Activated CD8-positive, alpha-beta memory T cell treated with anti-CD3 and anti-CD28 coated beads for 36 hours (primary cell): ENCODE measurements around the gene PER2. TPM values are rescaled to one million over a fixed set of nuclear protein-coding genes. Genes with fewer than 3 reads are reported as not detected.

Source experiments
- CTCF ChIA-PET: fragments of 350-600 bp; sonication (Branson Sonifier 250); formaldehyde crosslinking; loops from one replicate; lab custom pipeline; 2021; ENCODE audit warnings: antibody characterized with exemption; lab: Charles Lee
- POLR2A ChIA-PET: fragments of 350-600 bp; sonication (Branson Sonifier 250); formaldehyde crosslinking; loops from one replicate; lab custom pipeline; 2021; ENCODE audit warnings: antibody characterized with exemption; lab: Charles Lee
- total RNA-seq, 2 experiments: library from RNA; stranded (reverse); gene quantifications; one replicate each; pipeline ENCODE4 v1.2.3, GENCODE V29; 2021

PER2 gene
- total RNA-seq, 2 experiments from 2014 or later, result 12.6 to 14.0 TPM

GRCh38 chr2:238257786-238258700, 30.4 kb downstream of the PER2 start:
- ChIA-PET CTCF (no interaction called here), POLR2A (no interaction called here)

- ChIA-PET POLR2A (no interaction called here), CTCF (interaction anchor here (0.6 to 1.0 kb wide), 2 partner anchors 71 to 338 kb away, joined by 3 read pairs; no protein-coding TSS in a partner anchor)
Measured at GRCh38 chr2:238256594-238257104, 31.8 kb downstream of the PER2 start.

GRCh38 chr2:238256111-238256510, 32.3 kb downstream of the PER2 start:
- ChIA-PET CTCF (interaction anchor here (0.6 kb wide), 1 partner anchor 337 kb away, joined by 3 read pairs; no protein-coding TSS in a partner anchor), POLR2A (no interaction called here)

GRCh38 chr2:238255636-238256035, 32.8 kb downstream of the PER2 start:
- POLR2A ChIA-PET, result no interaction called here
- CTCF ChIA-PET, result interaction anchor here (1.1 kb wide), 1 partner anchor 29 kb away, joined by 4 read pairs; no protein-coding TSS in a partner anchor

- ChIA-PET POLR2A (no interaction called here), CTCF (interaction anchor here (0.8 to 1.1 kb wide), 2 partner anchors 29 to 86 kb away, joined by 3 to 4 read pairs; no protein-coding TSS in a partner anchor)
Measured at GRCh38 chr2:238255151-238255551, 33.3 kb downstream of the PER2 start.

- POLR2A ChIA-PET, result no interaction called here
- CTCF ChIA-PET, result interaction anchor here (0.8 to 1.6 kb wide), 3 partner anchors 9 to 87 kb away, joined by 3 to 5 read pairs (median 3); no protein-coding TSS in a partner anchor
Measured at GRCh38 chr2:238254095-238254723, 34.2 kb downstream of the PER2 start.

GRCh38 chr2:238252766-238253630, 35.4 kb downstream of the PER2 start:
- CTCF ChIA-PET, result interaction anchor here (0.8 to 1.6 kb wide), 2 partner anchors 10 to 12 kb away, joined by 3 to 5 read pairs; no protein-coding TSS in a partner anchor
- POLR2A ChIA-PET, result no interaction called here

- CTCF ChIA-PET, result no interaction called here
- POLR2A ChIA-PET, result no interaction called here
Measured at GRCh38 chr2:238251986-238252385, 36.4 kb downstream of the PER2 start.

GRCh38 chr2:238251331-238251730, 37.1 kb downstream of the PER2 start:
- POLR2A ChIA-PET, result no interaction called here
- CTCF ChIA-PET, result no interaction called here

GRCh38 chr2:238250896-238251295, 37.5 kb downstream of the PER2 start:
- CTCF ChIA-PET, result no interaction called here

GRCh38 chr2:238247841-238248453, 40.5 kb downstream of the PER2 start:
- CTCF ChIA-PET, result no interaction called here
- POLR2A ChIA-PET, result no interaction called here

More at GRCh38 chr2:238250896-238251295, 37.5 kb downstream of the PER2 start:
- POLR2A ChIA-PET, result no interaction called here

GRCh38 chr2:238247002-238247822, 41.2 kb downstream of the PER2 start:
- POLR2A ChIA-PET, result no interaction called here

GRCh38 chr2:238244151-238244550, 44.3 kb downstream of the PER2 start:
- POLR2A ChIA-PET, result no interaction called here
- CTCF ChIA-PET, result interaction anchor here (1.0 kb wide), 1 partner anchor 20 kb away, joined by 3 read pairs; no protein-coding TSS in a partner anchor

More at GRCh38 chr2:238247002-238247822, 41.2 kb downstream of the PER2 start:
- CTCF ChIA-PET, result interaction anchor here (1.0 kb wide), 1 partner anchor 16 kb away, joined by 3 read pairs; no protein-coding TSS in a partner anchor

- ChIA-PET POLR2A (no interaction called here), CTCF (interaction anchor here (1.0 kb wide), 1 partner anchor 21 kb away, joined by 3 read pairs; no protein-coding TSS in a partner anchor)
Measured at GRCh38 chr2:238243496-238244076, 44.8 kb downstream of the PER2 start.

GRCh38 chr2:238242731-238243495, 45.5 kb downstream of the PER2 start:
- ChIA-PET POLR2A (no interaction called here), CTCF (no interaction called here)

GRCh38 chr2:238241970-238242369, 46.4 kb downstream of the PER2 start:
- POLR2A ChIA-PET, result no interaction called here
- CTCF ChIA-PET, result no interaction called here
